ENCODE results near the gene SLC22A23.

SLC22A23 gene

DNA sequence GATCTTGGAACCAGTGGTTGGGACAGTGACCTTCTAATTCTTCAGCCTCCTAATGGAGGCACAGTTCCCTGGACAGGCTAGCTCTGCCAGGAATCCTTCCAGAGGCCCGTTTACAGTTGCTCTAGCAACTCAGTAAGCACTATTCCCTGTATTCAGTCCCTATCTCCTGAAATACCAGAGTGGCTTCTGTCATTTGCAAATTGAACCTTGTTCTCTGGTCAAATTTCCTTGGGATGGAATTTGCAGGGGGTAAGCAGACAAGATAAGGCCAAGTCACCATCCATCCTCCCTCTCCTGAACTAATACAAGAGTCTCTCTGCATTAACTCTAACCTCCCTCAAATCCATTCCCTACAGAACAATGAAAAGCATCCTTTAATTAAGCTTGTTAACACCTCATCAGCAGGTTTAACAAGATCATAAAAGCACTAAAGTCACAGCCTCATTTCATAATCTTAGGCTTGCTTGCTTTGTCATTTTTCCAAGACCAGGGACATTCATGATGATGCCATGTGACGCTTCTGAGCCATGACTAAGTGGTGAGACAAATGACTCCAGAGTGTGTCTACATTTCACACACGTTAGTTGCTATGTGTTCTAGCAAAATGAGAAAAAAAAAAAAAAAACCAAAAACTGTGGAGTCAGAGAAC, 37.1 kb downstream of the SLC22A23 start (continued):
- TF ChIP-seq BCL11A (tag by site-specific recombination; IDR thresholded peaks at IDR 0.05; ENCODE audit: low read depth) (peak; percentile 89), ZNF391 (tag by site-specific recombination; IDR thresholded peaks at IDR 0.05; ENCODE audit: borderline replicate concordance, low read depth) (peak; percentile 68; the same call in 1 of the 2 replicates), ZNF184 (tag by site-specific recombination; IDR thresholded peaks at IDR 0.05) (peak; percentile 55; the same call in 1 of the 2 replicates), KLF7 (tag by site-specific recombination; IDR thresholded peaks at IDR 0.05; ENCODE audit: borderline replicate concordance) (no peak), MZF1 (tag by site-specific recombination; IDR thresholded peaks at IDR 0.05; ENCODE audit: borderline replicate concordance) (no peak), SP3 (tag by site-specific recombination; IDR thresholded peaks at IDR 0.05) (0 out of 2 replicates have a peak, but pooled peaks have one; percentile 15), HOXD13 (CRISPR knock-in tag; IDR thresholded peaks at IDR 0.05; ENCODE audit: borderline replicate concordance) (no peak), GLIS1 (tag by site-specific recombination; IDR thresholded peaks at IDR 0.05) (peak; percentile 54; the same call in 1 of the 2 replicates), ZNF629 (tag by site-specific recombination; IDR thresholded peaks at IDR 0.05) (peak; percentile 91), SP7 (tag by site-specific recombination; IDR thresholded peaks at IDR 0.05) (peak; percentile 100), ZNF157 (tag by site-specific recombination; IDR thresholded peaks at IDR 0.05) (no peak), ZXDB (tag by site-specific recombination; IDR thresholded peaks at IDR 0.05) (peak; percentile 13; the same call in 1 of the 2 replicates), ZNF37A (tag by site-specific recombination; IDR thresholded peaks at IDR 0.05) (no peak), FEZF1 (tag by site-specific recombination; IDR thresholded peaks at IDR 0.05) (peak; percentile 71), GLI4 (tag by site-specific recombination; IDR thresholded peaks at IDR 0.05) (no peak), ZNF324 (tag by site-specific recombination; IDR thresholded peaks at IDR 0.05) (peak; percentile 83; the same call in 1 of the 2 replicates), ZFP69B (tag by site-specific recombination; IDR thresholded peaks at IDR 0.05) (peak; percentile 53; the same call in 1 of the 2 replicates), SETDB1 (IDR thresholded peaks at IDR 0.05; ENCODE audit: insufficient read length, low read length) (no peak)
- TF ChIP-seq, protein P1, sequence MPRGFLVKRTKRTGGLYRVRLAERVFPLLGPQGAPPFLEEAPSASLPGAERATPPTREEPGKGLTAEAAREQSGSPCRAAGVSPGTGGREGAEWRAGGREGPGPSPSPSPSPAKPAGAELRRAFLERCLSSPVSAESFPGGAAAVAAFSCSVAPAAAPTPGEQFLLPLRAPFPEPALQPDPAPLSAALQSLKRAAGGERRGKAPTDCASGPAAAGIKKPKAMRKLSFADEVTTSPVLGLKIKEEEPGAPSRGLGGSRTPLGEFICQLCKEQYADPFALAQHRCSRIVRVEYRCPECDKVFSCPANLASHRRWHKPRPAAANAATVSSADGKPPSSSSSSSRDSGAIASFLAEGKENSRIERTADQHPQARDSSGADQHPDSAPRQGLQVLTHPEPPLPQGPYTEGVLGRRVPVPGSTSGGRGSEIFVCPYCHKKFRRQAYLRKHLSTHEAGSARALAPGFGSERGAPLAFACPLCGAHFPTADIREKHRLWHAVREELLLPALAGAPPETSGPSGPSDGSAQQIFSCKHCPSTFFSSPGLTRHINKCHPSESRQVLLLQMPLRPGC (tag by site-specific recombination; IDR thresholded peaks at IDR 0.05) = peak; percentile 91
- TF ChIP-seq, protein P2, sequence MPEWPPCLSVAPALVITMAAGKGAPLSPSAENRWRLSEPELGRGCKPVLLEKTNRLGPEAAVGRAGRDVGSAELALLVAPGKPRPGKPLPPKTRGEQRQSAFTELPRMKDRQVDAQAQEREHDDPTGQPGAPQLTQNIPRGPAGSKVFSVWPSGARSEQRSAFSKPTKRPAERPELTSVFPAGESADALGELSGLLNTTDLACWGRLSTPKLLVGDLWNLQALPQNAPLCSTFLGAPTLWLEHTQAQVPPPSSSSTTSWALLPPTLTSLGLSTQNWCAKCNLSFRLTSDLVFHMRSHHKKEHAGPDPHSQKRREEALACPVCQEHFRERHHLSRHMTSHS (tag by site-specific recombination; IDR thresholded peaks at IDR 0.05) = 0 out of 2 replicates have a peak, but pooled peaks have one; percentile 61
- TF ChIP-seq, protein P3, sequence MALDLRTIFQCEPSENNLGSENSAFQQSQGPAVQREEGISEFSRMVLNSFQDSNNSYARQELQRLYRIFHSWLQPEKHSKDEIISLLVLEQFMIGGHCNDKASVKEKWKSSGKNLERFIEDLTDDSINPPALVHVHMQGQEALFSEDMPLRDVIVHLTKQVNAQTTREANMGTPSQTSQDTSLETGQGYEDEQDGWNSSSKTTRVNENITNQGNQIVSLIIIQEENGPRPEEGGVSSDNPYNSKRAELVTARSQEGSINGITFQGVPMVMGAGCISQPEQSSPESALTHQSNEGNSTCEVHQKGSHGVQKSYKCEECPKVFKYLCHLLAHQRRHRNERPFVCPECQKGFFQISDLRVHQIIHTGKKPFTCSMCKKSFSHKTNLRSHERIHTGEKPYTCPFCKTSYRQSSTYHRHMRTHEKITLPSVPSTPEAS (tag by site-specific recombination; IDR thresholded peaks at IDR 0.05) = 0 out of 2 replicates have a peak, but pooled peaks have one; percentile 10
- TF ChIP-seq, protein P4, sequence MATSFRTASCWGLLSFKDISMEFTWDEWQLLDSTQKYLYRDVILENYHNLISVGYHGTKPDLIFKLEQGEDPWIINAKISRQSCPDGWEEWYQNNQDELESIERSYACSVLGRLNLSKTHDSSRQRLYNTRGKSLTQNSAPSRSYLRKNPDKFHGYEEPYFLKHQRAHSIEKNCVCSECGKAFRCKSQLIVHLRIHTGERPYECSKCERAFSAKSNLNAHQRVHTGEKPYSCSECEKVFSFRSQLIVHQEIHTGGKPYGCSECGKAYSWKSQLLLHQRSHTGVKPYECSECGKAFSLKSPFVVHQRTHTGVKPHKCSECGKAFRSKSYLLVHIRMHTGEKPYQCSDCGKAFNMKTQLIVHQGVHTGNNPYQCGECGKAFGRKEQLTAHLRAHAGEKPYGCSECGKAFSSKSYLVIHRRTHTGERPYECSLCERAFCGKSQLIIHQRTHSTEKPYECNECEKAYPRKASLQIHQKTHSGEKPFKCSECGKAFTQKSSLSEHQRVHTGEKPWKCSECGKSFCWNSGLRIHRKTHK (tag by site-specific recombination; IDR thresholded peaks at IDR 0.05) = peak; percentile 22; the same call in 1 of the 2 replicates
- TF ChIP-seq, protein P5, sequence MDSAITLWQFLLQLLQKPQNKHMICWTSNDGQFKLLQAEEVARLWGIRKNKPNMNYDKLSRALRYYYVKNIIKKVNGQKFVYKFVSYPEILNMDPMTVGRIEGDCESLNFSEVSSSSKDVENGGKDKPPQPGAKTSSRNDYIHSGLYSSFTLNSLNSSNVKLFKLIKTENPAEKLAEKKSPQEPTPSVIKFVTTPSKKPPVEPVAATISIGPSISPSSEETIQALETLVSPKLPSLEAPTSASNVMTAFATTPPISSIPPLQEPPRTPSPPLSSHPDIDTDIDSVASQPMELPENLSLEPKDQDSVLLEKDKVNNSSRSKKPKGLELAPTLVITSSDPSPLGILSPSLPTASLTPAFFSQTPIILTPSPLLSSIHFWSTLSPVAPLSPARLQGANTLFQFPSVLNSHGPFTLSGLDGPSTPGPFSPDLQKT (IDR thresholded peaks at IDR 0.05; ENCODE audit: borderline replicate concordance, low read depth, low read length) = no peak
- TF ChIP-seq, protein P6, sequence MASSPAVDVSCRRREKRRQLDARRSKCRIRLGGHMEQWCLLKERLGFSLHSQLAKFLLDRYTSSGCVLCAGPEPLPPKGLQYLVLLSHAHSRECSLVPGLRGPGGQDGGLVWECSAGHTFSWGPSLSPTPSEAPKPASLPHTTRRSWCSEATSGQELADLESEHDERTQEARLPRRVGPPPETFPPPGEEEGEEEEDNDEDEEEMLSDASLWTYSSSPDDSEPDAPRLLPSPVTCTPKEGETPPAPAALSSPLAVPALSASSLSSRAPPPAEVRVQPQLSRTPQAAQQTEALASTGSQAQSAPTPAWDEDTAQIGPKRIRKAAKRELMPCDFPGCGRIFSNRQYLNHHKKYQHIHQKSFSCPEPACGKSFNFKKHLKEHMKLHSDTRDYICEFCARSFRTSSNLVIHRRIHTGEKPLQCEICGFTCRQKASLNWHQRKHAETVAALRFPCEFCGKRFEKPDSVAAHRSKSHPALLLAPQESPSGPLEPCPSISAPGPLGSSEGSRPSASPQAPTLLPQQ (tag by site-specific recombination; IDR thresholded peaks at IDR 0.05) = peak; percentile 52; the same call in 1 of the 2 replicates
- TF ChIP-seq, protein P7, sequence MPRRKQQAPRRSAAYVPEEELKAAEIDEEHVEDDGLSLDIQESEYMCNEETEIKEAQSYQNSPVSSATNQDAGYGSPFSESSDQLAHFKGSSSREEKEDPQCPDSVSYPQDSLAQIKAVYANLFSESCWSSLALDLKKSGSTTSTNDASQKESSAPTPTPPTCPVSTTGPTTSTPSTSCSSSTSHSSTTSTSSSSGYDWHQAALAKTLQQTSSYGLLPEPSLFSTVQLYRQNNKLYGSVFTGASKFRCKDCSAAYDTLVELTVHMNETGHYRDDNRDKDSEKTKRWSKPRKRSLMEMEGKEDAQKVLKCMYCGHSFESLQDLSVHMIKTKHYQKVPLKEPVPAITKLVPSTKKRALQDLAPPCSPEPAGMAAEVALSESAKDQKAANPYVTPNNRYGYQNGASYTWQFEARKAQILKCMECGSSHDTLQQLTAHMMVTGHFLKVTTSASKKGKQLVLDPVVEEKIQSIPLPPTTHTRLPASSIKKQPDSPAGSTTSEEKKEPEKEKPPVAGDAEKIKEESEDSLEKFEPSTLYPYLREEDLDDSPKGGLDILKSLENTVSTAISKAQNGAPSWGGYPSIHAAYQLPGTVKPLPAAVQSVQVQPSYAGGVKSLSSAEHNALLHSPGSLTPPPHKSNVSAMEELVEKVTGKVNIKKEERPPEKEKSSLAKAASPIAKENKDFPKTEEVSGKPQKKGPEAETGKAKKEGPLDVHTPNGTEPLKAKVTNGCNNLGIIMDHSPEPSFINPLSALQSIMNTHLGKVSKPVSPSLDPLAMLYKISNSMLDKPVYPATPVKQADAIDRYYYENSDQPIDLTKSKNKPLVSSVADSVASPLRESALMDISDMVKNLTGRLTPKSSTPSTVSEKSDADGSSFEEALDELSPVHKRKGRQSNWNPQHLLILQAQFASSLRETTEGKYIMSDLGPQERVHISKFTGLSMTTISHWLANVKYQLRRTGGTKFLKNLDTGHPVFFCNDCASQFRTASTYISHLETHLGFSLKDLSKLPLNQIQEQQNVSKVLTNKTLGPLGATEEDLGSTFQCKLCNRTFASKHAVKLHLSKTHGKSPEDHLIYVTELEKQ (tag by site-specific recombination; IDR thresholded peaks at IDR 0.05; ENCODE audit: borderline replicate concordance) = peak; percentile 97
